LoVo (cell line): Measurements from ENCODE around the gene PPP2R5C.
A peak's percentile ranks its signal among the peaks of the same experiment; 100 is the strongest.
"Not testable (repeated sequence)": the region's sequence is repeated elsewhere in the genome, so short reads cannot be mapped to it uniquely, and the experiment has no call there.

Source experiments
- DNase-seq: peaks from one replicate; pipeline ENCODE4 v3.0.0-alpha.2; 2016; ENCODE audit warnings: low spot score

The PPP2R5C gene

DNA sequence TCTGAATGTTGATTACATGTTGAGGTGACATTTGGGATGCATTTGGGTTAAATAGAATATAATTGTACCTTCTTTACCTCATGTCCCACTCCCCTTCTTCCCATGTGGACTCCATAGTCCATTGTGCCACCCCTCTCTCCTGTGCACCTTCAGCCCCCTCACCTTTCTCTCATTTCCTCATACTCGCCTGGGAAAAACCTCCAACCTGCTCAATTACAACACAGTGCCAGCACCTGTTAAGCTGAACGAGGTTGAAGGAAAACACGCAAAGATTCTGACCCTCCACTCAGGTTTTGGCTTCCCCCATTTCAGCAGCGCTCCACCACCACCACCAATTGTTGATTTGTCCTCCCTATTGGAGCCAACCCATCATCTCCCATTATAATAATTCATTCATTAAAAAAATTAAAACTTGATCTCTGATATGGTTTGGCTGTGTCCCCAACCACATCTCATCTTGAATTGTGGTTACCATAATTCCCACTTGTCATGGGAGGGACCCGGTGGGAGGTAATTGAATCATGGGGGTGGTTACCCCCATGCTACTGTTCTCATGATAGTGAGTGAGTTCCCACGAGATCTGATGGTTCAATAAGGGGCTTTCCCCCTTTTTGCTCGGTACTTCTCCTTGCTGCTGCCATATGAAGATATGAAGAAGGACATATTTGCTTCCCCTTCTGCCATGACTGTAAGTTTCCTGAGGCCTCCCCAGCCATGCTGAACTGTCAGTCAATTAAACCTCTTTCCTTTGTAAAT, 33.7 kb upstream of the PPP2R5C start:
- no peak for DNase-seq

DNA sequence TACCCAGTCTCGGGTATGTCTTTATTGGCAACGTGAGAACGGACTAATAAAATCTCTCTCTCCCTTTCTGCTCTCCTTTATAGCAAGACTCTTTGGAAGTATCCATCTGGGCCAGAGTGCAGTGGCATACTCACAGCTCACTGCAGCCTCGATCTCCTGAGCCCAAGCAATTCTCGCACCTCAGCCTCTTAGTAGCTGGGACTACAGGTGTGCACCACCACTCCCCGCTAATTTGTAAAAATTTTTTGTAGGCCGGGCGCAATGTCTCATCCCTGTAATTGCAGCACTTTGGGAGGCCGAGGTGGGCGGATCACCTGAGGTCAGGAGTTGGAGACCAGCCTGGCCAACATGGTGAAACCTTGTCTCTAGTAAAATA, 33.2 kb upstream of the PPP2R5C start:
- no peak for DNase-seq

DNA sequence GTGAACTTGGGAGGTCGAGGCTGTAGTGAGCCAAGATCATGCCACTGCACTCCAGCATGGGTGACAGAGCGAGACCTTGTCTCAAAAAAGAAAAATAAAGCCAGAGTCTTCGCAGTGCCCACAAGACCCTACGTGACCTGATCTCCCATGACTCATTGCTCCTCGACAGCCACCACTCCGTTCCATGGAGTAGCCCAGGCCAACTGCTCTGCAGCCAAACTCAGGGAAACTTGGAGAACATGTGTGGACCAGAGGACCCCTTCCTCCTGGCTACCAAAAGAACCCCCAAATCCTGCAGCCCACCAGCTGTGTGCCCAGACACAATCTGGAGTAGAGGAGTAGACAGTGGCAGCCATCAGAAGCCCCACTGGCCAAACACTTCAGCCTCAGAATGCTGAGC, 32.1 kb upstream of the PPP2R5C start:
- DNase-seq = no peak

DNA sequence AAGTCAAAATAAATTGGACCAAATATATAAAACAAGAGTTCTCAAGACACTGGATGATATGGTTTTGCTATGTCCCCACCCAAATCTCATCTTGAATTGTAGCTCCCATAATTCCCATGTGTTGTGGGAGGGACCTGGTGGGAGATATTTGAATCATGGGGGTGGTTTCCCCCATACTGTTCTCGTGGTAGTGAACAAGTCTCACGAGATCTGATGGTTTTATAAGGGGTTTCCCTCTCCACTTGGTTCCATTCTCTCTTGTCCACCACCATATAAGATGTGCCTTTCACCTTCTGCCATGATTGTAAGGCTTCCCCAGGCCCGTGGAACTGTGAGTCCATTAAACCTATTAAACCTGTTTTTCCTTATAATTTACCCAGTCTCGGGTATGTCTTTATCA, 31.4 kb upstream of the PPP2R5C start:
- not testable (repeated sequence) for DNase-seq

DNA sequence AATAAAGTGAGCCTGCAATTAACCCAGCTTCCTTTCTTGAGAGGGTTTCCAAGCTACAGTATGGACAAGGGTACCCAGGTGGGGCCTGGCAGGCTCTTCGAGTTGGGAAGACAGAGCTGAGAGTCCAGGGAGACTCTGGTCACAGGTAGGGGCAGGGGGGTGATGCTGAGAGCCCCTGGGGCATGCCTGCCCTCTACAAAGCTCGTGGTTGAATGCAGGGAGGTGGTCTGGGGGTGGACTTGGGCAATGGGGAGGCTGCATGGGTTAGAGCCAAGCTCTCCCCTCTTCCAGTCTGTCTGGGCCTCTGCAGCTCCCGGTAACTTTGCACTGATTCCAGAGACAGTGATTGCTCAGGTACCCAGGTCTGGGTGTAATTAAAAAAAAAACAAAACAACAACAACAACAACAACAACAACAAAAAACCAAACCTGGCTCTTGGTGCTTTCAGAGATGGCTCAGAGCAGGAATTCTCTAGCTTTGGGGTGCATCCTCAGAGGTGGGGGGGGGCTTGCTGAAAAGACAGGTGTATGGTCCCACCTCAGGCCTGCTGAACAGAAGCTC, 30.8 kb upstream of the PPP2R5C start:
- DNase-seq = no peak

DNA sequence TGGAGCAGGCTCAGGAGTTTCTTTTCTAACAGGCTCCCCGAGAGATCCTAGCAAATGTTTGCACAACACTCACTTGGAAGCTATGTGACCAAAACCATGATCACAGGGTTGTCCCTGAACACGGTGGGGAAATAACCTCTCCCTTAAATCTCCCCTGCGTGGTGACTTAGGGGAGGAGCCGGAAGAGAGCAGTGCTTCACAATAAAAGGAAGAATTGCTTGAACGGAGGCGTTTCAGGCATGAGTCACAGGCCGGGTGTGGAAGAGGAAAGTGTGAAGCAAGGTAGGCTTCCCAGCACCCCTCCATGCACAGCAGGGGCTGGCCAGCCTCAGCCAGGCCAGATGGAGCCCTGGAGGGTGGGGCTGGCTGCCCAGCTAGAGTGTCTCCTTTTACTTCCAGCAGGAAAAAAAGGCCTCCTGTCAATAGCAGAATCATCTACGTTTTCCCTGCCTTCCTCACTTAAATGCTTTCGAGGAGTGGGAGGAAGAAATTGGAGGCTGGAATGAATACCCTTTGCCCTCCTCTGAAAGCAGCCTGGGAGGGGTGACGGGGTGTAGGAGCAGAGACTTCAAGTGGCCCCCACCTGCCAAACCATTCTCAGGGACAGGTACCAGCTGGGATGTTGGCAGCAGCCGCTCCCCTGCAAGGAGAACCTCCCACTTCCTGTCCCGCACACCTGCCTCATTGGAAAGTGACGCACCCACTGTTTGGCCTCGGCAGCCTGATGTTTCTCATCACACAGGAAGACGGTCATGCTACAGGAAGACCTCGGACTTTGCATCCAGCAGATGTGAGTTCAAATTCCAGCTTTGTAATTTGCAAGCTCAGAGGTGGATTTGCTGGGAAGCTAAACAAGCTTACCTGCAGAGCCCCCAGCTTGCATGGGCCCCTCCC, 30.1 kb upstream of the PPP2R5C start:
- peak; percentile 96 for DNase-seq

DNA sequence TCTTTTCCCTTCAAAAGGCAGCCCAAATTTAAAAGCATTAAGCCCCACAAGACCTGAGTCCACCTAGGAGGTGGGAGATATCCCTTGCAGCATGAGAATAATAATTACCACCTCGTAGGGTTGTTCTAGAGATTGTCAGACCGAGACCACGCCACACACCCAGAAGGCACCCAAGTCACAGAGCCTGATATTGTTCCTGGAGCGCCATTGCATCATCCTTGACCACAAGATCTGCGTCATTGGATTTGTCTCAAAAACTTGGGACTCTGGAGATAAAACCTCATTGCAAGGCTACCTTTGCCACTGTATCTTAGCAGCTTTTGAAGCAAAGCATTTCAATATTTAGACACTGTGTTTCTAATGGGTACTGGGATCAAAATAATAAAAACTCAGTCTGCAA, 29.4 kb upstream of the PPP2R5C start:
- peak; percentile 76 for DNase-seq

DNA sequence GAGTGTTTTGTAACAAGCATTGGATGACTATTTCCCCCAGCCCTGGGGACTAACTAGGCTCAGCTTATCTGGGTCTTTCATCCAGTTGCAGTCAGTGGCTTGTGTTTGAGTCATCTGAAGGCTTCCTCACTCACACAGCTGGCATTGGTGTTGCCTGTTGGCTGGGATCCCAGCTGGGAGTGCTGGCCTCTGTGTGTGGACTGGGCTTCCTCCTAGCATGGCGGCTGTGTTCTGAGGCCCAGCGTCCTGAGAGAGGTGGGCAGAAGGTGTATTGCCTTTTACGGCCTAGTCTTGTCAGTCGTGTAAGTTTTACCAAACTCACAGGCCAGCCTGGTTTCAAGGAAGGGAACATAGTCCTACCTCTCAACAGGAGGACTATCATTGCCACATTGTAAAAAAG, 28.3 kb upstream of the PPP2R5C start:
- DNase-seq = peak; percentile 32

DNA sequence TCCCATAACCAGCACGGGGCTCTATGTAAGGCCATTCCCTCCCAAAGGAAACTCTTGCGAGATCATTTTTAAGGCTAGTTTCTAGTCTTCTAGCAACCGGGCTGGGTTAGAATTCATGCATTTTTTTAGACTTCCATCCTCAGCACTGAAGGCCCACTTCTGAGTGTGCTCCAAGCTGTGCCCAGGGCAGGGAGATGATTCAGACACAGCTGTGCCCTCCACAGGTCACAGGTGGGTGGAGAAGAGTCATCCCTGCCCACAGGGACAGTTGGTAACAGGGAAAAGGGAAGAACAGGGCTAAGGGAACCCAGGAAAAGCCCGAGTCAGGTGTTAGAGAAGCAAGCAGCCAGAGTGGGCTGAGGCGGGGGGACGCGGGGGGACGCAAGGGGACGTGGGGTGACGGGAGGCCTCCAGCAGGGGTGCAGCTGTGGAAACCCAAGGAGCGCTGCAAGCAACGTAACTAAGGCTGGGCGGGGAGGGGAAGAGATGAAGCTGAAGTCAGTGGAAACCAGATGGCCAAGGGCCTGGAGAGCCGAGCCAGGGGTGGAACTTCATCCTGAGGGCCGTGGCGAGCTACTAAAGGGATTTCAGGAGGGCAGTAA, 27.2 kb upstream of the PPP2R5C start:
- DNase-seq = no peak

DNA sequence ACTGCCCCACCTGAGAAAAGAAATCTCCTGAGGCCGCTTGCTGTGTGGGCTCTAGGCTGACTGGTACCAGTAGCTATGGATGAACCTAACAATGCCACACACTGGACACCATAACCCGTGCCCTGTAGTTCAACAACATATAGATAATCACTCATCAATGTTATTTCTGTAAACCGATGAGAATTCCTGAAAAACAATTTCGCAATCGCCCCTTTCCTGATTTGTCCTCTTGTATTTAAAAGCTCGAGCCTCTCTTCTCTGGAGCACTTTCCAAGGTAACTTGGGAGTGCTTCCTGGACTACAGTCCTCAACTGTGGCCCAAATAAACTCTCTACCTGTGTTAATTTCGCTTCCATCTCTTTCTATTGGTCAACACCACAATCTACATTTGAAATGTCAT, 26.1 kb upstream of the PPP2R5C start:
- no peak for DNase-seq

DNA sequence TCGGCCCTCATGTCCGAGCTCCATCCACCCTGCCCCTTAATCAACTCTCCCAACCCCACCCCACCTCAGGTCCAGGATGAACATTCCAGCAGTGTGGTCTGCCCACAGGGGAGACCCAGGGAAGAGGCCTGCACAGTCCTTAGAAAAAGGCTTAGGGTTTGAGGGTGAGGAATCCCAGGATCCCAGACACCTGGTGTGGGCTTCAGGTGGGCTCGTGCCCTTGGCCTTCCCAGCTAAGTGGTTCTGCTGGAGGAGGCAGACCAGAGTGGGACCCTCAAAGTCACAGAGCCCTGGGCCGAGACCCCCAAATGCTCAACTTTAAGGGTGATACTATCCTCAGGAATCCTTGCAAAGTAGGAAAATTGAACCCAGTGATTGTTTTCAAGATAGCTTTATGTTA, 25.4 kb upstream of the PPP2R5C start:
- no peak for DNase-seq

DNA sequence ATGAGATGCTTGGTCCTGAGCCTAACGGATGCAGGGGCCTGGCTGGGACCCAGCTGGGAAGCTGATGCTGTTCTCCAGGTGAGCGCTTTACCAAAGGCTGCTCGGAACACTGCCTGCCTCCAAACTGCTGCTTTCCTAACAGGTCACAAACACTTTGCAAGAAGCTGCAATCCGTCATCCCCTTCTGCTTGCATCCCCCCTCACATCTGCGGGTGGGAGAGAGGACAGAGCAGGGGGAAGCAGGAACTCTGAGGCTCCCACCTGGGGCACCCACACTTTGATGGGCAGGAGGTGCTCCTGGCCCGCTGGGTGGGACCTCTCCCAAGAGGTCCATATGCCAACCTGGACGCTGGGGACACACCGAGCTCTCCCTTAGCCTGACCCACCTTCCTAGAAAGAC, 24.9 kb upstream of the PPP2R5C start:
- DNase-seq = no peak

DNA sequence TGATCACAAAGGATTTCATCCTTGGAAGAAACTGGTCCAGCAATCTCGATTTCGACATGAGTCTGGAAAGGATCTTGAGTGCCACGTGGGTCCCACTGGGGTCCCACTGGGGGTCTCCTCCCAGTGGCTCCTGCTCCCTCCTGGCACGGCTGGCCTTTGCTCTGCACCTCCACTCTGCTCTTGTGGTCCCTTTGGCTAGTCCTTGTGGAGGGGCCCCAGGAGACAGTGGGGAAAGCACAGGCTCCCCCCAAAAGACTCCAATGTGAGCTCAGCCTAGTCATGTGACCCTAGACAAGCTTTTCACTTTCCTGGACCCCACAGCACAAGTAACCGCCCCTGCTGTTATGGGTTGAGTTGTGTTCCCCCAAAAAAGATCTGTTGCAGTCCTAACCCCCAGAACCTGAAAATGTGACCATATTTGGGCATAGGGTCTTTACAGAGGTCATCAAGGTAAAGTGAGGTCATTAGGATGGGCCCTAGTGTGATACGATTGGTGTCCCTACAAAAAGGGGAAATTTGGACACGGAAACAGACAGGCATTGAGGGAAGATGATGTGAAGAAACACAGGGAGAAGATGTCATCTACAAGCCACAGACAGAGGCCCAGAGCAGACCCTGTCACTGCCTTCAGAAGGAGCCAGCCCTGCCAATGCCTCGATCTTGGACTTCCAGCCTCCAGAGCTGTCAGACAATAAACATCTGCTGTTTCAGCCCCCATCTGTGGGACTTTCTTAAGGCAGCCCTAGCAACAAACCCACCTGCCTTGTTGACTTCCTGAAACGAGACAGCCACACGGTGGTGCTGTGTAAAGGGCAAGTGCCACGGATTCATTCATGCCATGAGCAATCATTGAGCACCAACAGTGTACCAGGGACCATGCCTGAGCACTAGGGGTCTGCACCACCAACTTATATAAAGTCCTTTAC, 23.8 kb upstream of the PPP2R5C start:
- no peak for DNase-seq

DNA sequence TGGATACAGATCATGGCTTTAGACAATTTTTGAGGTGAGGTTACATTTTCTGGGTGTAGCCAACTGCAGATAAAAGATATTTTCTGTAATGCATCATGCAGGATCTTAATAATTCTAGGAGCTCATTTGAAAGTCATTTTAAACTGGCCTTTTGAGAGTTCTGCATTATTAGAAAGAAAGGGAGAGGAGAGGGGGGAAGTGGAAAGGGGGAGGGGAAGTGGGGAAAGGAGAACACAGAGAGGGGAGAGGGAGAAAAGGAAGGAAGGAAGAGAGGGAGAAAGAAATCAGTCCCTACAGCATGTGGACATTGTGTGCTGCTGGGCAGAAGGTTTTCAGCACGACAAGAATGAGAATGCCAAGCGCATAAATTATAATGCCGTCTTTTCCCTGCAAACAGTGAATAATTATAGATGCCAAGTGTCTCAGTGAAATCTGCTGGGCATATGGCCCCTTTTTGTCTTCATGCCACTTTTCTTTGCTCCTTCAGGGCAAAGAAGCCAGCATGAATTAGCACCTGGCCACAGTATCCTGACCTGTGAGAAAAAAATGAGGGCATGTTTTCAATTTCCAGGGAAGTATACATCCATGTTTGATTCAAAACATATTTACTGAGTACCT, 22.7 kb upstream of the PPP2R5C start:
- no peak for DNase-seq

DNA sequence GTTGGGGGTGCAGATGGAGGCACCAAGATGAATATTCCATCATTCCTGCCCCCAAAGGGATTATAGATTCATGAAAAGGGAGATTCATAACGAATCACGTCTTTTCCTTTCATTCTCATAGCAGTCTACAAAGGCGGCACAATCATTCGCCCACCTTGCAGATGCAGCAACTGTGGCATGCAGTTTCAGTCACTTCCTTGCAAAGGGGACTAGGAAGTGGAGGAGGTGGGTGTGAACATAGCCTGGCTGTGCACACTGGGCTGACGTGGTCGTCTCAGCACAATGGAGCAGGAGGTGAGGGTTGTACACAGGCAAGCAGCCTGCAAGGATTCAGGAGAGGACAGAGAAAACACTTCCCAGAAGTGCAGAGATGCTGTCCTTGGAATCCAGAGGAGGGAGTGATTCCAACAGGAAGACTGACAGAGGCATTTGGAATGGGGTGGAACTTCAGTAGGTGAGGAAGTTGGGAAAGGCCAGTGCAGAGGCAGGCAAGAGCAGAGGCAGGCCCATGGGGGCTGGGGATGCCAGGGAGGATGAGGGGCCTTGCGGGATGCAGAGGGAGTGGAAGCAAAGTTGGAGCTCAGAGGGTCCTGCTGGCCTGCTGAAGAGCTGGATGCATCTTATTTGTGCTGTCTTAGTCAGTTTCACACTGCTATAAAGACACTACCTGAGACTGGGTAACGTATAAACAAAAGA, 21.9 kb upstream of the PPP2R5C start:
- DNase-seq = no peak

DNA sequence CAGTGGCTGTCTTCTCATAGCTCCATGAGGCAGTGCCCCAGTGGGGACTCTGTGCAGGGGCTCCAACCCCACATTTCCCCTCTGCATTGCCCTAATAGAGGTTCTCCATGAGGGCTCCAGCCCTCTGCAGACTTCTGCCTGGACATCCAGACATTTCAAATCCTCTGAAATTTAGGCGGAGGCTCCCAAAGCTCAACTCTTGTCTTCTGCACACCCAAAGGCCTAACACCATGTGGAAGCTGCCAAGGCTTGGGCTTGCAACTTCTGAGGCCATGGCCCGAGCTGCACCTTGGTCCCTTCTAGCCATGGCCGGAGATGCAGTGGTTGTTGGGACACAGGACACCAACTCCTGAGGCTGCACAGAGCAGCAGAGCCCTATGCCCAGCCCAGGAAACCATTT, 20.5 kb upstream of the PPP2R5C start:
- DNase-seq = no peak

DNA sequence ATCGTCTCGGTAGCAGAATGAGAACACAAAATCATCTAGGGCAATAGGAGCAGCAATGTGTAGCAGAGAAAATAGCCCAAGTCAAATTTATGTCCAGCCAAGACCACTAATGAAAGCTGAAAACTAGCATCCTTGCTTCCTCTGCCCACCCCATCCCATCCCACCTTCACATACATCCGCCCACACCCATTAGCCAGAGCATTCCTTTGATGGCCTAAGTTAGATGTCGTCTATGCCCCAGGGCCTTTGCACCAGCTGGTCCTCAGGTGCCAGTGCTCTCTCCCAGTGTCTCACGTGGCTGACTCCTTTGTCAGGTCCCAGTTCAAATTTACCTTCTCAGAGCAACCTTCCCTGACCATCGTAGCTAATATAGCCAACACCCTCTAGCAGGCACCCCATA, 17.8 kb upstream of the PPP2R5C start:
- no peak for DNase-seq

DNA sequence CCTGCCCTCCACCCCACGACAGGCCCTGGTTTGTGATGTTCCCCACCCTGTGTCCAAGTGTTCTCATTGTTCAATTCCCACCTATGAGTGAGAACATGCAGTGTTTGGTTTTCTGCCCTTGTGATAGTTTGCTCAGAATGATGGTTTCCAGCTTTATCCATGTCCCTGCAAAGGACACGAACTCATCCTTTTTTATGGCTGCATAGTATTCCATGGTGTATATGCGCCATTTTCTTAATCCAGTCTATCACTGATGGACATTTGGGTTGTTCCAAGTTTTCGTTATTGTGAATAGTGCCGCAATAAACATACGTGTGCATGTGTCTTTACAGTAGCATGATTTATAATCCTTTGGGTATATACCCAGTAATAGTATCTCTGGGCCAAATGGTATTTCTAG, 17.1 kb upstream of the PPP2R5C start:
- not testable (repeated sequence) for DNase-seq

DNA sequence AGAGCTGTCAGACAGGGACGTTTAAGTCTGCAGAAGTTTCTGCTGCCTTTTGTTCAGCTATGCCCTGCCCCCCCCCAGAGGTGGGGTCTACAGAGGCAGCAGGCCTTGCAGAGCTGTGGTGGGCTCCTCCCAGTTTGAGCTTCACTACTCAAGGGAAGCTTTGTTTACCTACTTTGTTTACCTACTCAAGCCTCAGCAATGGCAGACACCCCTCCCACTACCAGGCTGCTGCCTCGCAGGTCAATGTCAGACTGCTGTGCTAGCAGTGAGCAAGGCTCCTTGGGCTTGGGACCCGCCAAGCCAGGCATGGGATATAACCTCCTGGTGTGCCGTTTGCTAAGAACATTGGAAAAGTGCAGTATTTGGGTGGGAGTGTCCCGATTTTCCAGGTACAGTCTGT, 11.8 kb upstream of the PPP2R5C start:
- DNase-seq = not testable (repeated sequence)

DNA sequence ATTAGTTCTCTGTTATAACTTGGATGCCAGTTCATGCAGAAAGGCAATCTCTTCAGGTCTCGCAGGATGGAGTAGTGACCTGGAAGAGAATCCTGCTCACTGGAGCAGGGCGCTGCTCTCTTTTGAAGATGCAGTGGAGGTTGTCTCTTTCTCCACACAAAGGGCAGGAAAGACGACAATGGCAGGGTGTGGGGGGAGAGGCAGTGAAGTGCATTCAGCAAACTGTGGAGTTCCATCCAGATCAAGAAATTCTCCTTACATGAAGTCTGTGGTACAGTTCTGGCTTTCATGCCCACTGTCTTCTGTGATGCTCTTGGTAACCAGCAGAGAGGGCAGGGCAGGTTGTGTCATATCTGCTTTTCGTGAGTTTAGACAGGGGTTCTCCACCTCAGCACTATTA, 6.6 kb upstream of the PPP2R5C start:
- no peak for DNase-seq
